MCF 10A (cell line): ENCODE measurements around the gene YTHDF2. TPM values are rescaled to one million over a fixed set of nuclear protein-coding genes. Genes with fewer than 3 reads are reported as not detected.
"Not testable (repeated sequence)": the region's sequence is repeated elsewhere in the genome, so short reads cannot be mapped to it uniquely, and the experiment has no call there.

Experiments used
- BruUV-seq: library from RNA; stranded (reverse); fragments of 400-500 nt; replicated peaks from 2 replicates; lab custom pipeline; 2021; lab: Mats Ljungman, UMichigan
- CTCF ChIA-PET: fragments of 300-600 bp; sonication (Branson Sonifier 250); formaldehyde crosslinking; extraction: SDS; loops from one replicate; lab custom pipeline; 2021; ENCODE audit warnings: antibody characterized with exemption, inconsistent platforms; lab: Yijun Ruan, JAX
- POLR2A ChIA-PET: fragments of 300-600, 350-650 bp; sonication (Branson Sonifier 250); formaldehyde crosslinking; extraction: SDS; loops from one replicate; lab custom pipeline; 2020; ENCODE audit warnings: antibody characterized with exemption, inconsistent platforms; lab: Yijun Ruan, JAX
- DNase-seq: peaks from one replicate; pipeline ENCODE4 v3.0.0-alpha.2; 2018; ENCODE audit not compliant: unreplicated experiment
- H3K27ac Mint-ChIP-seq: one replicate; pipeline ENCODE4 v1.8.0; 2022; ENCODE audit warnings: mild to moderate bottlenecking, low read depth, mixed read lengths; ENCODE audit not compliant: unreplicated experiment
- H3K27me3 Mint-ChIP-seq: one replicate; pipeline ENCODE4 v1.8.0; 2022; ENCODE audit warnings: mixed read lengths; ENCODE audit not compliant: insufficient read depth, unreplicated experiment
- H3K36me3 Mint-ChIP-seq: one replicate; pipeline ENCODE4 v1.8.0; 2022; ENCODE audit warnings: mild to moderate bottlenecking, moderate library complexity, mixed read lengths; ENCODE audit not compliant: insufficient read depth, unreplicated experiment
- H3K4me1 Mint-ChIP-seq: one replicate; pipeline ENCODE4 v1.8.0; 2022; ENCODE audit warnings: mixed read lengths; ENCODE audit not compliant: insufficient read depth, unreplicated experiment
- H3K4me3 Mint-ChIP-seq: one replicate; pipeline ENCODE4 v1.8.0; 2022; ENCODE audit warnings: mild to moderate bottlenecking, moderate library complexity, mixed read lengths; ENCODE audit not compliant: unreplicated experiment
- H3K9me3 Mint-ChIP-seq: one replicate; pipeline ENCODE4 v1.8.0; 2022; ENCODE audit warnings: mixed read lengths; ENCODE audit not compliant: unreplicated experiment
- CTCF ChIP-seq: fragments of 200-600 bp; IDR thresholded peaks from one replicate; pipeline ENCODE4 v1.8.0; 2022; ENCODE audit warnings: antibody characterized with exemption, mild to moderate bottlenecking; ENCODE audit not compliant: unreplicated experiment
- intact Hi-C: fragments of 100-400 bp; cut with micrococcal nuclease; formaldehyde crosslinking; loops from 2 replicates; pipeline ENCODE4 v1.14.1; 2022
- total RNA-seq: library from RNA; stranded (reverse); gene quantifications from 2 replicates; pipeline ENCODE4 v1.2.3, GENCODE V29; 2022

Gene YTHDF2
- total RNA-seq, 1 experiment from 2014 or later = 102 TPM

- H3K27me3 Mint-ChIP-seq = no peaks in the 10 kb centered on the region
- H3K9me3 Mint-ChIP-seq = no peaks in the 10 kb centered on the region
- POLR2A ChIA-PET = interaction anchor here (0.6 to 0.7 kb wide), 2 partner anchors 9 to 17 kb away, joined by 3 to 4 read pairs; partner anchors contain the start of gene YTHDF2
- CTCF ChIA-PET = interaction anchor here (0.6 kb wide), 1 partner anchor 152 kb away, joined by 3 read pairs; no protein-coding TSS in a partner anchor
- no peak for TF ChIP-seq CTCF
- intact Hi-C loops = no loop called here
- peaks cover 94% of the 10 kb centered on the region for H3K36me3 Mint-ChIP-seq
- no peak for DNase-seq
- peaks cover 36% of the 10 kb centered on the region for H3K4me1 Mint-ChIP-seq
- peak overlapping the region; percentile 20 for H3K4me3 Mint-ChIP-seq
- no TSS peak for BruUV-seq
- H3K27ac Mint-ChIP-seq = no peak overlapping the region
Measured at GRCh38 chr1:28745653-28746173, 9.0 kb downstream of the YTHDF2 start.

GRCh38 chr1:28750330-28750729 lies 13.6 kb downstream of the YTHDF2 start:
- no peaks in the 10 kb centered on the region for H3K9me3 Mint-ChIP-seq
- ChIA-PET POLR2A (interaction anchor here (0.6 to 3.9 kb wide), 6 partner anchors 11 to 513 kb away, joined by 3 to 22 read pairs (median 11); partner anchors contain the start of genes GMEB1, TAF12 and YTHDF2), CTCF (no interaction called here)
- H3K27me3 Mint-ChIP-seq = no peaks in the 10 kb centered on the region
- peaks cover 57% of the 10 kb centered on the region for H3K36me3 Mint-ChIP-seq
- DNase-seq = no peak
- H3K4me1 Mint-ChIP-seq = peaks cover 34% of the 10 kb centered on the region
- intact Hi-C loops = no loop called here
- H3K4me3 Mint-ChIP-seq = peak overlapping the region; percentile 19
- BruUV-seq = no TSS peak
- TF ChIP-seq CTCF = no peak
- peak overlapping the region; percentile 21 for H3K27ac Mint-ChIP-seq

GRCh38 chr1:28750771-28751294 lies 14.1 kb downstream of the YTHDF2 start:
- H3K36me3 Mint-ChIP-seq = peaks cover 52% of the 10 kb centered on the region
- intact Hi-C loops, H3K9me3 Mint-ChIP-seq, H3K4me3 Mint-ChIP-seq, H3K27ac Mint-ChIP-seq, BruUV-seq, H3K27me3 Mint-ChIP-seq: not testable (repeated sequence)
- POLR2A ChIA-PET = interaction anchor here (0.7 to 3.9 kb wide), 6 partner anchors 11 to 108 kb away, joined by 3 to 22 read pairs (median 11); partner anchors contain the start of genes GMEB1, RNU11, TAF12 and YTHDF2
- H3K4me1 Mint-ChIP-seq = peaks cover 34% of the 10 kb centered on the region
- DNase-seq = peak; percentile 37
- CTCF ChIA-PET = interaction anchor here (0.6 kb wide), 1 partner anchor 108 kb away, joined by 3 read pairs; no protein-coding TSS in a partner anchor

GRCh38 chr1:28751315-28752060 lies 14.7 kb downstream of the YTHDF2 start:
- peaks cover 34% of the 10 kb centered on the region for H3K4me1 Mint-ChIP-seq
- intact Hi-C loops = no loop called here
- no peak overlapping the region for H3K27ac Mint-ChIP-seq
- BruUV-seq = no TSS peak
- CTCF ChIA-PET = interaction anchor here (0.6 to 1.5 kb wide), 4 partner anchors 11 to 109 kb away, joined by 3 to 6 read pairs (median 5); partner anchors contain the start of gene YTHDF2
- no peak overlapping the region for H3K4me3 Mint-ChIP-seq
- no peak for TF ChIP-seq CTCF
- H3K36me3 Mint-ChIP-seq = peaks cover 45% of the 10 kb centered on the region
- POLR2A ChIA-PET = interaction anchor here (0.7 to 3.9 kb wide), 8 partner anchors 9 to 127 kb away, joined by 3 to 22 read pairs (median 6); partner anchors contain the start of genes GMEB1, RNU11, TAF12 and YTHDF2
- no peaks in the 10 kb centered on the region for H3K27me3 Mint-ChIP-seq
- DNase-seq = no peak
- H3K9me3 Mint-ChIP-seq = no peaks in the 10 kb centered on the region
